ENCODE measurements around the gene MCU. TPM values are rescaled to one million over a fixed set of nuclear protein-coding genes. Genes with fewer than 3 reads are reported as not detected.
A peak's percentile ranks its signal among the peaks of the same experiment; 100 is the strongest.
"Not testable (repeated sequence)": the region's sequence is repeated elsewhere in the genome, so short reads cannot be mapped to it uniquely, and the experiment has no call there.

Gene MCU
- polyA plus RNA-seq, 2 donors = 17.8 to 36.0 TPM

DNA sequence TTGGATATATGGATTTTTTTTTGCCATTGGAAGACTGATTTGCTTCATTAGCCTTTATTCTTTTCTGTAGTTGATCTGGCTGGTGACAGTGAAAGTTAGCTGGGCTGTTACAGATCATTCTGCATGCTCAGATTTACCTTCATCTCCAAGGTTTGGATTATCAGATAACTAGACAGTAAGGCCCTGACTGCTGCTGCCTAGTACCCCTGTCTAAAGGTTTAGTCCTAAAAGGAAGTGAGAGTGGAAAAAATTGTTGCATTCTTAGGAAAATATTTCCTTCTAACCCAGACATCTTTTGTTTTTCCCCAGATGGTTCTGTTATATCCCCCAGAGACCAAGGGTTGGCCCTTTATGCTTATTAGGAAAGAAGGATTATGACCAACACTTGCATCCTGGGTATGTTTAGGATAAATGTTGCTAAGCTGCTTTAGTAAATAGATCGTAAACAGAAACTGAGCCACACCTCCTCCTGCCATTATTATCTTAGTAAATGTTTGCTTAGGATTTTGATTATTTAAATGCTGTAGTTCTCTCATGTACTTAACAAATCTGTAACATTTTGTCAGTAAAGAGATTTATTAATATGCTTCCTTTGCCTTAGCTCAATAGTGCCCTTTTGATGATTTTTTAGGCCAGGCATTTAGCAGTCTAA is 44.4 kb downstream of the MCU start:
- H3K9me3 ChIP-seq (ENCODE audit: control insufficient read depth in 2 of 2, insufficient read depth in 1 of 2, low read depth in 1 of 2, low read length in 1 of 2) = no peaks in the 10 kb centered on the region
- no peaks in the 10 kb centered on the region for H3K4me1 ChIP-seq (ENCODE audit: control insufficient read depth in 2 of 2, insufficient read depth in 2 of 2, low read length in 1 of 2)
- H3K27me3 ChIP-seq (ENCODE audit: control insufficient read depth in 1 of 2, insufficient read depth in 2 of 2, low read length in 2 of 2) = no peaks in the 10 kb centered on the region
- peak overlapping the region in 1 of 2 donors; percentile 44 for H3K27ac ChIP-seq (ENCODE audit: low read depth in 2 of 2, low read length in 1 of 2)
- 20 to 27% methylated on average over 1 of the region's 1 CpG for WGBS, 2 donors
- H3K36me3 ChIP-seq (ENCODE audit: control insufficient read depth in 2 of 2, insufficient read depth in 2 of 2, low read length in 1 of 2) = no peaks in the 10 kb centered on the region
- no peak overlapping the region for H3K4me3 ChIP-seq (ENCODE audit: low read depth in 1 of 2, low read length in 2 of 2)

GRCh38 chr10:72736828-72737220 is 44.9 kb downstream of the MCU start:
- peak overlapping the region in 1 of 2 donors; percentile 21 for H3K27ac ChIP-seq (ENCODE audit: low read depth in 2 of 2, low read length in 1 of 2)
- no peaks in the 10 kb centered on the region for H3K4me1 ChIP-seq (ENCODE audit: control insufficient read depth in 2 of 2, insufficient read depth in 2 of 2, low read length in 1 of 2)
- WGBS, 2 donors = 72 to 75% methylated on average over 4 of the region's 4 CpGs

GRCh38 chr10:72737357-72737756 is 45.4 kb downstream of the MCU start:
- not testable (repeated sequence) for H3K27me3 ChIP-seq (ENCODE audit: control insufficient read depth in 1 of 2, insufficient read depth in 2 of 2, low read length in 2 of 2); H3K4me1 ChIP-seq (ENCODE audit: control insufficient read depth in 2 of 2, insufficient read depth in 2 of 2, low read length in 1 of 2); H3K36me3 ChIP-seq (ENCODE audit: control insufficient read depth in 2 of 2, insufficient read depth in 2 of 2, low read length in 1 of 2); H3K4me3 ChIP-seq (ENCODE audit: low read depth in 1 of 2, low read length in 2 of 2); H3K27ac ChIP-seq (ENCODE audit: low read depth in 2 of 2, low read length in 1 of 2); H3K9me3 ChIP-seq (ENCODE audit: control insufficient read depth in 2 of 2, insufficient read depth in 1 of 2, low read depth in 1 of 2, low read length in 1 of 2)
- 89 to 94% methylated on average over 6 of the region's 6 CpGs for WGBS, 2 donors

More at GRCh38 chr10:72736828-72737220, 44.9 kb downstream of the MCU start:
- no peak overlapping the region for H3K4me3 ChIP-seq (ENCODE audit: low read depth in 1 of 2, low read length in 2 of 2)
- H3K9me3 ChIP-seq (ENCODE audit: control insufficient read depth in 2 of 2, insufficient read depth in 1 of 2, low read depth in 1 of 2, low read length in 1 of 2) = no peaks in the 10 kb centered on the region
- no peaks in the 10 kb centered on the region for H3K27me3 ChIP-seq (ENCODE audit: control insufficient read depth in 1 of 2, insufficient read depth in 2 of 2, low read length in 2 of 2)
- no peaks in the 10 kb centered on the region for H3K36me3 ChIP-seq (ENCODE audit: control insufficient read depth in 2 of 2, insufficient read depth in 2 of 2, low read length in 1 of 2)

DNA sequence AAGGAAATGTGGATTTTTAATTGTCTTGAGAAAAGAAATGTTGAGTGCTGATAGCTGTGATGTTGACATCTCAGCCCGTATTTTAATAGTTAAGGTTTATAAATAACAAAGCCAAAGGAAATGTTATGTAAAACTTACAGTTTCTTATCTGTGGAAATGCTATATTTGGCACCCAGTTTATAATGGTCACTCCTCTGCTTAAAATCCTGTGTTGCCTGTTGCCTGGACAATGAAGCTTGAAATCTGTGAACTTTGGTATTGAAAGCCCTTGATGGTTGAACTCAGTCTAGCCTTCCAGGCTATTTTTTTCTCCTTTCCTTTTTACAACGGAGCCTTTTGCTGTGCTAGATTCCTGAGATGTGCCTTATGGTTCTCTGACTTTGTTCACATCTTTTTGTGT is 46.5 kb downstream of the MCU start:
- no peak overlapping the region for H3K27ac ChIP-seq (ENCODE audit: low read depth in 2 of 2, low read length in 1 of 2)
- H3K36me3 ChIP-seq (ENCODE audit: control insufficient read depth in 2 of 2, insufficient read depth in 2 of 2, low read length in 1 of 2) = no peaks in the 10 kb centered on the region
- no peaks in the 10 kb centered on the region for H3K9me3 ChIP-seq (ENCODE audit: control insufficient read depth in 2 of 2, insufficient read depth in 1 of 2, low read depth in 1 of 2, low read length in 1 of 2)
- H3K4me1 ChIP-seq (ENCODE audit: control insufficient read depth in 2 of 2, insufficient read depth in 2 of 2, low read length in 1 of 2) = no peaks in the 10 kb centered on the region
- no peak overlapping the region for H3K4me3 ChIP-seq (ENCODE audit: low read depth in 1 of 2, low read length in 2 of 2)
- WGBS, 2 donors = 41 to 58% methylated on average over 2 of the region's 2 CpGs
- no peaks in the 10 kb centered on the region for H3K27me3 ChIP-seq (ENCODE audit: control insufficient read depth in 1 of 2, insufficient read depth in 2 of 2, low read length in 2 of 2)

DNA sequence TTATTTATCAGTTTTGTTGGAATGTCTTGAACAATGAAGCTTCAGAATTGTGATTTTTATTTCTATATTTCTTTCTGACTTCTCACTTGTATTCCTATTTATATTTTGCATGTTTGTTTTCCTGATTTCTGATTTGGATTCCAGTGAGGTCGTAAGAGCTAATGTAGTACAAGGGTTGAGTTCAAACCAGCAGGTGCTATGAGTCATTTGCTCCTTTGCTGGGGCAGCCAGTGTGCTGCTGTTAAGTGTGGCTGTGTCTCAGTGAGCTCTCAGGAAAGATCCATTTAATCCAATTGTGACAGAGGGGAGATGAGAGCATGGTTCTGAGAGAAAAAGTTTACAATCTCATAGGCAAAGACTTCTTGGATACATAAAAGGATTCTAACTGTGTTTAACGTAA is 48.6 kb downstream of the MCU start:
- Histone ChIP-seq H3K27ac (ENCODE audit: low read depth in 2 of 2, low read length in 1 of 2) (no peak overlapping the region), H3K4me1 (ENCODE audit: control insufficient read depth in 2 of 2, insufficient read depth in 2 of 2, low read length in 1 of 2) (no peaks in the 10 kb centered on the region)
- 59% methylated on average over 2 of the region's 2 CpGs for WGBS, 2 donors

DNA sequence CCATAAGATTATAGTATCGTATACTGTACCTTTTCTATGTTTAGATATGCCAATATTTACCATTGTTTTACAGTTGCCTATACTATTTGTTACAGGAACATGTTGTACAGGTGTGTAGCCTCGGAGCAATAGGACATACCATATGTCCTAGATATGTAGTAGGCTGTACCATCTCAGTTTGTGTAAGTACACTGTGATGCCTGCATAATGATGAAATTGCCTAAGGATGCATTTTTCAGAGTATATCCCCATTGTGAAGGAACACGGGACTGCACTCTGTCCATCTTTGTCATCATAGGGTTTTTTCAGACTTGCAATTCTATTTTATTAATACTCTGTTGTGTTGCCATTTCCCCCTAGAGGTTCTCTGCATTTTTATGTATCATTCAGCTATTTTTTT is 50.1 kb downstream of the MCU start:
- H3K9me3 ChIP-seq (ENCODE audit: control insufficient read depth in 2 of 2, insufficient read depth in 1 of 2, low read depth in 1 of 2, low read length in 1 of 2) = no peaks in the 10 kb centered on the region
- H3K4me1 ChIP-seq (ENCODE audit: control insufficient read depth in 2 of 2, insufficient read depth in 2 of 2, low read length in 1 of 2) = no peaks in the 10 kb centered on the region
- H3K27me3 ChIP-seq (ENCODE audit: control insufficient read depth in 1 of 2, insufficient read depth in 2 of 2, low read length in 2 of 2) = no peaks in the 10 kb centered on the region
- H3K4me3 ChIP-seq (ENCODE audit: low read depth in 1 of 2, low read length in 2 of 2) = no peak overlapping the region
- no peak overlapping the region for H3K27ac ChIP-seq (ENCODE audit: low read depth in 2 of 2, low read length in 1 of 2)
- 92 to 95% methylated on average over 3 of the region's 3 CpGs for WGBS, 2 donors
- H3K36me3 ChIP-seq (ENCODE audit: control insufficient read depth in 2 of 2, insufficient read depth in 2 of 2, low read length in 1 of 2) = no peaks in the 10 kb centered on the region

More for the DNA sequence above, 48.6 kb downstream of the MCU start:
- no peaks in the 10 kb centered on the region for H3K27me3 ChIP-seq (ENCODE audit: control insufficient read depth in 1 of 2, insufficient read depth in 2 of 2, low read length in 2 of 2)
- H3K9me3 ChIP-seq (ENCODE audit: control insufficient read depth in 2 of 2, insufficient read depth in 1 of 2, low read depth in 1 of 2, low read length in 1 of 2) = no peaks in the 10 kb centered on the region
- H3K4me3 ChIP-seq (ENCODE audit: low read depth in 1 of 2, low read length in 2 of 2) = no peak overlapping the region
- H3K36me3 ChIP-seq (ENCODE audit: control insufficient read depth in 2 of 2, insufficient read depth in 2 of 2, low read length in 1 of 2) = no peaks in the 10 kb centered on the region

GRCh38 chr10:72742797-72743196 is 50.9 kb downstream of the MCU start:
- 92 to 96% methylated on average over 5 of the region's 5 CpGs for WGBS, 2 donors
- no peaks in the 10 kb centered on the region for H3K4me1 ChIP-seq (ENCODE audit: control insufficient read depth in 2 of 2, insufficient read depth in 2 of 2, low read length in 1 of 2)
- H3K27me3 ChIP-seq (ENCODE audit: control insufficient read depth in 1 of 2, insufficient read depth in 2 of 2, low read length in 2 of 2) = no peaks in the 10 kb centered on the region
- no peaks in the 10 kb centered on the region for H3K36me3 ChIP-seq (ENCODE audit: control insufficient read depth in 2 of 2, insufficient read depth in 2 of 2, low read length in 1 of 2)
- H3K27ac ChIP-seq (ENCODE audit: low read depth in 2 of 2, low read length in 1 of 2) = no peak overlapping the region
- H3K9me3 ChIP-seq (ENCODE audit: control insufficient read depth in 2 of 2, insufficient read depth in 1 of 2, low read depth in 1 of 2, low read length in 1 of 2) = no peaks in the 10 kb centered on the region
- H3K4me3 ChIP-seq (ENCODE audit: low read depth in 1 of 2, low read length in 2 of 2) = no peak overlapping the region

DNA sequence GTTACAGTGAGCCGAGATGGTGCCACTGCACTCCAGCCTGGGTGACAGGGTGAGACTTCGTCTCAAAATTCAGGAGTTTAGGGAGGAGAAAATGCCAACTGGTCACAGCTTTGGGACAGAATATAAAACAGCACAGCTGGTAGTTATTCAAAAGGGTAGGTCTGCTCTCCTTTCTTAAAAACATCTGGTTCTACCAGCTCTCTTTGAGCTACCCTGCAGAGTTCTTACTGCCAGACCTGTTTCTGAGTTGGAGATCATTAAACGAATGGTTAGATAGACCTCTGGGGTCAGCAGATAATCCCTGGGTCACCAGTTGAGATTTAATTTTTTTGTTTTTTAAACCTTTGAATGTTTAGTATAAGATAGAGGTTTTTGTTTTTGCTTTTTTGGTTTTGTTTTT is 52.6 kb downstream of the MCU start:
- Histone ChIP-seq H3K4me1 (ENCODE audit: control insufficient read depth in 2 of 2, insufficient read depth in 2 of 2, low read length in 1 of 2) (no peaks in the 10 kb centered on the region), H3K9me3 (ENCODE audit: control insufficient read depth in 2 of 2, insufficient read depth in 1 of 2, low read depth in 1 of 2, low read length in 1 of 2) (no peaks in the 10 kb centered on the region), H3K27me3 (ENCODE audit: control insufficient read depth in 1 of 2, insufficient read depth in 2 of 2, low read length in 2 of 2) (no peaks in the 10 kb centered on the region), H3K4me3 (ENCODE audit: low read depth in 1 of 2, low read length in 2 of 2) (no peak overlapping the region), H3K27ac (ENCODE audit: low read depth in 2 of 2, low read length in 1 of 2) (no peak overlapping the region), H3K36me3 (ENCODE audit: control insufficient read depth in 2 of 2, insufficient read depth in 2 of 2, low read length in 1 of 2) (no peaks in the 10 kb centered on the region)
- WGBS, 2 donors = 64 to 70% methylated on average over 3 of the region's 3 CpGs

- Histone ChIP-seq H3K4me3 (ENCODE audit: low read depth in 1 of 2, low read length in 2 of 2) (no peak overlapping the region), H3K9me3 (ENCODE audit: control insufficient read depth in 2 of 2, insufficient read depth in 1 of 2, low read depth in 1 of 2, low read length in 1 of 2) (no peaks in the 10 kb centered on the region), H3K36me3 (ENCODE audit: control insufficient read depth in 2 of 2, insufficient read depth in 2 of 2, low read length in 1 of 2) (no peaks in the 10 kb centered on the region), H3K4me1 (ENCODE audit: control insufficient read depth in 2 of 2, insufficient read depth in 2 of 2, low read length in 1 of 2) (no peaks in the 10 kb centered on the region), H3K27me3 (ENCODE audit: control insufficient read depth in 1 of 2, insufficient read depth in 2 of 2, low read length in 2 of 2) (no peaks in the 10 kb centered on the region), H3K27ac (ENCODE audit: low read depth in 2 of 2, low read length in 1 of 2) (no peak overlapping the region)
- WGBS, 2 donors = 42 to 48% methylated on average over 3 of the region's 3 CpGs
Observed at GRCh38 chr10:72746426-72747363, 54.8 kb downstream of the MCU start.

All from esophagus (tissue), 2 donors.